ENCODE data around the gene DNASE2.
A peak's percentile ranks its signal among the peaks of the same experiment; 100 is the strongest.

Gene DNASE2

GRCh38 chr19:12886969-12887747 lies 5.9 kb upstream of the DNASE2 start, which contains the start of gene KLF1:
TSS of gene KLF1 (minus strand) at chr19:12887201. CDS start at chr19:12887140, 61 bp downstream.
- no peak for DNase-seq (ENCODE audit: low spot score)

GRCh38 chr19:12886651-12886968 lies 5.4 kb upstream of the DNASE2 start:
- DNase-seq (ENCODE audit: low spot score), result no peak

- DNase-seq (ENCODE audit: low spot score), result peak; percentile 13
These were observed 4.8 kb upstream of the DNASE2 start for GRCh38 chr19:12885749-12886650.

- peak; percentile 93 for DNase-seq (ENCODE audit: low spot score)
These were observed 3.9 kb upstream of the DNASE2 start for GRCh38 chr19:12884926-12885748.

- no peak for DNase-seq (ENCODE audit: low spot score)
These were observed 3.3 kb upstream of the DNASE2 start for GRCh38 chr19:12884627-12884925.

GRCh38 chr19:12884202-12884601 lies 3.0 kb upstream of the DNASE2 start:
- no peak for DNase-seq (ENCODE audit: low spot score)

GRCh38 chr19:12882589-12882988 lies 1.3 kb upstream of the DNASE2 start:
- DNase-seq (ENCODE audit: low spot score), result no peak

- DNase-seq (ENCODE audit: low spot score), result peak; percentile 34
These were observed 588 bp downstream of the DNASE2 start for GRCh38 chr19:12880551-12881171.

GRCh38 chr19:12875086-12875485 lies 6.2 kb downstream of the DNASE2 start:
- DNase-seq (ENCODE audit: low spot score), result no peak

- DNase-seq (ENCODE audit: low spot score), result no peak
These were observed 7.1 kb downstream of the DNASE2 start for GRCh38 chr19:12873891-12874745.

GRCh38 chr19:12872941-12873890 lies 8.0 kb downstream of the DNASE2 start:
- peak; percentile 97 for DNase-seq (ENCODE audit: low spot score)

- DNase-seq (ENCODE audit: low spot score), result peak; percentile 62
These were observed 9.0 kb downstream of the DNASE2 start for GRCh38 chr19:12872255-12872654.

GRCh38 chr19:12871681-12872080 lies 9.6 kb downstream of the DNASE2 start:
- no peak for DNase-seq (ENCODE audit: low spot score)

- DNase-seq (ENCODE audit: low spot score), result peak; percentile 30
These were observed 12.6 kb downstream of the DNASE2 start for GRCh38 chr19:12868540-12869112.

- DNase-seq (ENCODE audit: low spot score), result no peak
These were observed 13.8 kb downstream of the DNASE2 start for GRCh38 chr19:12867120-12868099.

- no peak for DNase-seq (ENCODE audit: low spot score)
These were observed 14.7 kb downstream of the DNASE2 start for GRCh38 chr19:12866416-12867119.

GRCh38 chr19:12865746-12866415 lies 15.4 kb downstream of the DNASE2 start:
- DNase-seq (ENCODE audit: low spot score), result no peak

Measured in SW480 (cell line).